Esophagus squamous epithelium (tissue), 5 donors: Measurements from ENCODE around the gene SGCG. TPM values are rescaled to one million over a fixed set of nuclear protein-coding genes. Genes with fewer than 3 reads are reported as not detected.
A peak's percentile ranks its signal among the peaks of the same experiment; 100 is the strongest.

Experiments
- DNase-seq: peaks from one replicate; lab custom pipeline; 2025; lab: John Stamatoyannopoulos, UW
- H3K27ac ChIP-seq, 4 donors: fragments of 200-600 bp; sonication (generic); one replicate each; pipeline ENCODE4 v1.5.1; 2016 to 2019; ENCODE audit warnings: mild to moderate bottlenecking in 1 of 4
- H3K27me3 ChIP-seq, 4 donors: fragments of 200-600 bp; sonication (generic); 1 replicate in 3 of 4; 2 replicates in 1 of 4; pipeline versions ENCODE4 v1.5.1 to v1.6.0; 2017 to 2021; ENCODE audit warnings: antibody characterized with exemption in 1 of 4
- H3K36me3 ChIP-seq, 3 donors: fragments of 200-600 bp; sonication (generic); one replicate each; pipeline ENCODE4 v1.5.1; 2016 to 2019
- H3K4me1 ChIP-seq, 3 donors: fragments of 200-600 bp; sonication (generic); one replicate each; pipeline ENCODE4 v1.5.1; 2017 to 2019
- H3K4me3 ChIP-seq, 4 donors: fragments of 200-600 bp; sonication (generic); 1 replicate in 3 of 4; 2 replicates in 1 of 4; pipeline ENCODE4 v1.5.1; 2016 to 2019; ENCODE audit warnings: mild to moderate bottlenecking in 2 of 4, moderate library complexity in 1 of 4
- H3K9me3 ChIP-seq, 3 donors: fragments of 200-600 bp; sonication (generic); one replicate each; pipeline ENCODE4 v1.5.1; 2016 to 2019
- POLR2A ChIP-seq, 4 donors: fragments of 450-650 bp; IDR thresholded peaks; one replicate each; pipeline ENCODE4 v1.6.1; 2017; ENCODE audit warnings: antibody characterized with exemption in 4 of 4, mild to moderate bottlenecking in 4 of 4, moderate library complexity in 3 of 4
- WGBS, 2 donors: methylation state at CpG; one replicate each; pipeline ENCODE4 v1.1.5; 2018; 5-methylcytosine and 5-hydroxymethylcytosine counted together
- intact Hi-C: fragments of 100-400 bp; cut with DNase I; formaldehyde crosslinking; loops from one replicate; pipeline ENCODE4 v1.15.0; 2022
- total RNA-seq, 4 donors: library from RNA; depleted of rRNA; stranded (reverse); fragments of >200 nt; gene quantifications; one replicate each; pipeline ENCODE4 v1.1.0, GENCODE V29; 2016
- TF ChIP-seq, protein P1 (sequence below), 6 experiments: fragments of 450-650 bp in 4 of 6; fragments of 200-600 bp in 2 of 6; sonication (generic) in 2 of 6; IDR thresholded peaks; one replicate each; pipeline ENCODE4 v1.5.1; 2016 to 2019; ENCODE audit warnings: antibody characterized with exemption in 6 of 6, mild to moderate bottlenecking in 4 of 6, moderate library complexity in 4 of 6
- donor health status: DM: yes; HTN: yes; CAD: no.

SGCG gene
- total RNA-seq, 4 donors from 2014 or later: 0.57 TPM; not detected in 3

- TF ChIP-seq, protein P1, sequence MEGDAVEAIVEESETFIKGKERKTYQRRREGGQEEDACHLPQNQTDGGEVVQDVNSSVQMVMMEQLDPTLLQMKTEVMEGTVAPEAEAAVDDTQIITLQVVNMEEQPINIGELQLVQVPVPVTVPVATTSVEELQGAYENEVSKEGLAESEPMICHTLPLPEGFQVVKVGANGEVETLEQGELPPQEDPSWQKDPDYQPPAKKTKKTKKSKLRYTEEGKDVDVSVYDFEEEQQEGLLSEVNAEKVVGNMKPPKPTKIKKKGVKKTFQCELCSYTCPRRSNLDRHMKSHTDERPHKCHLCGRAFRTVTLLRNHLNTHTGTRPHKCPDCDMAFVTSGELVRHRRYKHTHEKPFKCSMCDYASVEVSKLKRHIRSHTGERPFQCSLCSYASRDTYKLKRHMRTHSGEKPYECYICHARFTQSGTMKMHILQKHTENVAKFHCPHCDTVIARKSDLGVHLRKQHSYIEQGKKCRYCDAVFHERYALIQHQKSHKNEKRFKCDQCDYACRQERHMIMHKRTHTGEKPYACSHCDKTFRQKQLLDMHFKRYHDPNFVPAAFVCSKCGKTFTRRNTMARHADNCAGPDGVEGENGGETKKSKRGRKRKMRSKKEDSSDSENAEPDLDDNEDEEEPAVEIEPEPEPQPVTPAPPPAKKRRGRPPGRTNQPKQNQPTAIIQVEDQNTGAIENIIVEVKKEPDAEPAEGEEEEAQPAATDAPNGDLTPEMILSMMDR (IDR thresholded peaks at IDR 0.05): no peak
- no peak for TF ChIP-seq POLR2A (IDR thresholded peaks at IDR 0.05)
- no peaks in the 10 kb centered on the region for H3K9me3 ChIP-seq
- no peak for DNase-seq
- no peaks in the 10 kb centered on the region for H3K4me1 ChIP-seq
- intact Hi-C loops: no loop called here
- no peak overlapping the region for H3K4me3 ChIP-seq
- H3K27me3 ChIP-seq: no peaks in the 10 kb centered on the region
- 48 to 70% methylated on average over 3 of the region's 3 CpGs for WGBS, 2 donors
- no peaks in the 10 kb centered on the region for H3K36me3 ChIP-seq
- no peak overlapping the region for H3K27ac ChIP-seq
Observed at GRCh38 chr13:23271331-23271730, 90.6 kb downstream of the SGCG start.

DNA sequence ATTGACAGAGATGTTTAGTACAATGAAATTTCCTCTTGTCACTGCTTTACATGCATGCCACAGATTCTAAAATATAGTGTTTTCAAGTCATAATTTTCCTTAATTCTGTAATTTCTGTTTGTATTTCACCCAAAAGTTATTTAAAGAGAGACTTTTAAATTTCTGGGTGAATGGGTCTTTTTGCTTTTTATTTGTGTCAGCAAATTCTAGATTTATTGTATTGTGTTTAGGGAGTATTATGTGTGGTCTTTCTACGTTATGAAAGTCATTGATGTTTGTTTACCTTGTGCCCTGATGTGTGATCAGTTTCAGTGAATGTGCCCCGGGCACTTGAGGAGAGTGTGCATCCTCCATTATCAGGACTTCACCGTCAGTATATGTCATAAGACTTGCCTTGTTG, 92.7 kb downstream of the SGCG start:
- Histone ChIP-seq H3K36me3 (no peaks in the 10 kb centered on the region), H3K27me3 (no peaks in the 10 kb centered on the region), H3K4me1 (no peaks in the 10 kb centered on the region), H3K9me3 (no peaks in the 10 kb centered on the region), H3K27ac (no peak overlapping the region), H3K4me3 (no peak overlapping the region)
- intact Hi-C loops: no loop called here
- DNase-seq: no peak
- TF ChIP-seq POLR2A (IDR thresholded peaks at IDR 0.05): no peak
- TF ChIP-seq, protein P1 (IDR thresholded peaks at IDR 0.05): no peak
- 33 to 48% methylated on average over 3 of the region's 3 CpGs for WGBS, 2 donors

- H3K27ac ChIP-seq: no peak overlapping the region
- no peak overlapping the region for H3K4me3 ChIP-seq
- no peak for DNase-seq
- intact Hi-C loops: no loop called here
- no peaks in the 10 kb centered on the region for H3K36me3 ChIP-seq
- no peaks in the 10 kb centered on the region for H3K4me1 ChIP-seq
- H3K9me3 ChIP-seq: no peaks in the 10 kb centered on the region
- no peaks in the 10 kb centered on the region for H3K27me3 ChIP-seq
- 58 to 80% methylated on average over 5 of the region's 5 CpGs for WGBS, 2 donors
- TF ChIP-seq, protein P1 (IDR thresholded peaks at IDR 0.05): no peak
- no peak for TF ChIP-seq POLR2A (IDR thresholded peaks at IDR 0.05)
Observed at GRCh38 chr13:23279321-23279720, 98.5 kb downstream of the SGCG start.

- Histone ChIP-seq H3K27ac (peak overlapping the region in 1 of 4 donors; percentile 13), H3K27me3 (no peaks in the 10 kb centered on the region), H3K9me3 (no peaks in the 10 kb centered on the region), H3K4me3 (no peak overlapping the region), H3K4me1 (peaks cover 0 to 9% (median 0%) of the 10 kb centered on the region in 3 donors), H3K36me3 (no peaks in the 10 kb centered on the region)
- intact Hi-C loops: no loop called here
- WGBS, 2 donors: 85% methylated on average over 1 of the region's 1 CpG
- TF ChIP-seq, protein P1 (IDR thresholded peaks at IDR 0.05): no peak
- TF ChIP-seq POLR2A (IDR thresholded peaks at IDR 0.05): no peak
- DNase-seq: no peak
Observed at GRCh38 chr13:23288564-23288963, 107.8 kb downstream of the SGCG start.

DNA sequence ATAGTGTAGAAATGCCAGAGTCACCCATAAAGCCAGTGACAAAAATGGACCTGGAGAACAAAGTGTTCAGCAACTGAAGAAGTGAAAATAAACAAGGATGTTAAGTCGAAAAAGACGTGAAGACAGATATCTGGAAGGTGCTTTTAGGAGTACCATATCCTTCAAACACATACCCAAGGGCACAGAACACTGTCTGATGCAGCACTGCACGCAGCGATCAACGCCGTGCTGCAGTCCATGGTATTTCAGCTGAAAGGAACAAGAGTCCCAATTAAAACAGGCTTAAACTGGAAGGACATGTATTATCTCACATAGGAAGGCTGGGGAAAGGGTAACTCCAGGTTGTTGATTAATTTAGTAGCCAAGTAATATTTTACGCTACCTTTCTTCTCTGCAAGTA, 108.2 kb downstream of the SGCG start:
- H3K9me3 ChIP-seq: no peaks in the 10 kb centered on the region
- H3K27ac ChIP-seq: peak overlapping the region in 1 of 4 donors; percentile 13
- TF ChIP-seq POLR2A (IDR thresholded peaks at IDR 0.05): no peak
- TF ChIP-seq, protein P1 (IDR thresholded peaks at IDR 0.05): no peak
- intact Hi-C loops: no loop called here
- H3K4me3 ChIP-seq: no peak overlapping the region
- H3K36me3 ChIP-seq: no peaks in the 10 kb centered on the region
- 63 to 65% methylated on average over 7 of the region's 7 CpGs for WGBS, 2 donors
- no peaks in the 10 kb centered on the region for H3K27me3 ChIP-seq
- no peak for DNase-seq
- H3K4me1 ChIP-seq: peaks cover 0 to 9% (median 0%) of the 10 kb centered on the region in 3 donors
